Ureter (tissue), 1 donor: ENCODE measurements around the gene CDH4. TPM values are rescaled to one million over a fixed set of nuclear protein-coding genes. Genes with fewer than 3 reads are reported as not detected.

Experiments
- DNase-seq: peaks from one replicate; pipeline ENCODE4 v3.0.0-alpha.2; 2020; ENCODE audit warnings: low spot score
- total RNA-seq: library from RNA; stranded (reverse); gene quantifications from one replicate; pipeline ENCODE4 v1.2.4, GENCODE V29; 2023
- donor health status: DM: yes; HTN: yes; CAD: no.

The CDH4 gene
- total RNA-seq, 1 donor from 2014 or later = 0.26 TPM

DNA sequence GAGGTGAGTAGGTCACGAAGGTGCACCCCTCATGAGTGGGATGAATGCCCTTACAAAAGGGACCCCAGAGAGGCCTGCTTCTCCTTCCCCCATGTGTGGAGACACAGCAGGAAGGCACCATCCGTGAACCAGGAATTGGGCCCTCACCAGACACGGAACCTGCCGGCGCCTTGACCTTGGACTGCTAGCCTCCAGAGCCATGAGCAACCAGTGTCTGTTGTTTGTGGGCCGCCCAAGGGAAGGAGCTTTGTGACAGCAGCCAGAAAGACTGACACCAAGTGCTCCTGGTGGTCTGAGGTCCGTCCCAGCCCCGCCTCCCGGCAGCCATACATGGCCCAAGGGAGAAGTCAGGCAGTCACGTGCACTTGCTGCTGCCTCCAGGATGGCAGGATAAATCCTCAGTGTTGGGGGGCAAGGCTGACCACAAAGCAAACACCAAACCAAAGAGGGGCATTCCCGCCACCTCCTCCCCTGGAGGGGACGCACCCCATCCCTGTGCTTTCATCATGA, 29.3 kb downstream of the CDH4 start:
- no peak for DNase-seq

GRCh38 chr20:61284752-61285151, 32.7 kb downstream of the CDH4 start:
- no peak for DNase-seq

- DNase-seq = no peak
Observed at GRCh38 chr20:61285152-61285645, 33.1 kb downstream of the CDH4 start.

DNA sequence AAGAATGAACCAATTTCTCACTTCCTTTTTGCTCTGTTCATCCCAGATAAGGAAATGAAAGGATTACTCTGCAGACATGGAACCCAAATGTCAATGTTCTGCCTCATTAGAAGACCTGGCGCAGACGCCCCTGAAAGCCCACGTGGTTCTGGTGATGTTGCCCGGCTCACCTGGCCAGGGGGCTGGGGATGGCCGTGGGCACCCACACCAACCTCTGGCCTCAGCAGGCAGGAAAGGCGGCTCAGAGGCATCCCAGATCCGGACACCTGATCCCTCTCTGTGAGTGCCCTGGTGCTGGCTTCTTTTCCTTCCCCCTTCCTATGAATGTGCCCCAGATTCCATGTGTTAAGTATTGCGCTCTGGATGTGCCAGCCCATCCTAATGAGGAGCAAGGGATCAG, 33.6 kb downstream of the CDH4 start:
- DNase-seq = no peak

DNA sequence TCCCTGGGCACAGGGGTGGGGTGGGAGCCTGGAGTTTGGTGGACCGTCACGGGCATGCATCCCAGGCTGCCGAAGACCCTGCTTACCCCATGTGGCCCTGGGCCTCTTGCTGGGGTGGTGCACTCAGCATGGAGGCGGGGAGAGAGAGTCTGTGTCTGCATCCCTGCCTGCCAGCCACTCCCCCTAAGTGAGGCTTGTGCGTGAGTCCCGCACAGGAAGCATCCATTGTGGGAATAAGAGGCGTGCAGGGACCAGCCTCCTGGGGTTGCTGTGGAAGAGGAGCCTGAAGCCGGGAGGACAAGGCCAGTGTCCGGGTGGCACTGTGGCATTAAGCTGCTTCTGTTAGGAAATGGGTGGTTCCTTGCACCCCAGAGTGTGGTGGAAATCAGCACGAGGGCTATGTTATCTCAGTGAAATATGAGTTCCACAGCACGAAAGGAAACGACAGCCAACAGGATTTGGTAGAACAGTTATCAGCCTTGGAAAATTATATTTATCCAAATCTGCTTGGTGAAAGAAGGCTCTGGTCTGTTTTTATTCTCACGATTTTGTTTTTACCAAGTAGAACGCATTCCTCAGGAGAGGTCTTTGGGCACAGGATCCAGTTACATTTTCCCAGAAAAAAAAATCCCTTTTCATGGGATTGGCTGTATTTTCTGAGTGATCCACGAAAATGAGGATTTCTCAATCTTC, 35.7 kb downstream of the CDH4 start:
- DNase-seq = no peak

- no peak for DNase-seq
Observed at GRCh38 chr20:61288331-61288784, 36.3 kb downstream of the CDH4 start.

DNA sequence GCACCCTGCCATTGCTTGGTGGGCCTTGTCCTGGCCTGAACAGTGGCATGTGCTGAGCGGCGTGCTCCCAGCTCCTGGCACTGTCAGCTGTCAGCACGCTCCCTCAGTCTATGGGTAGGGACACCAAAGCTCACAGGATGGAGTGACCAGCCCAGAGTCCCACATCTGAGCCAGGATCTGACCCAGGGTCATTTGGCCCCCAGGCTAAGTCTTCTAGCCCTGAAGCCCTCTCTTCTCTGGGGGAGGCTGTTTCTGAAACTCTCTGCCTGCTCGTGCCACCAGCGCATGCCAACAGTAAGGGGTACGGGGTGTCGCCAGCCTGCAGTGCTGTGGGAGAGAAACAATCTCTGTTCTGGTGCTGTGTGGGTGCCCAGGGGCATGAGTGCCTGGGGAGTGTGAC, 37.1 kb downstream of the CDH4 start:
- no peak for DNase-seq

DNA sequence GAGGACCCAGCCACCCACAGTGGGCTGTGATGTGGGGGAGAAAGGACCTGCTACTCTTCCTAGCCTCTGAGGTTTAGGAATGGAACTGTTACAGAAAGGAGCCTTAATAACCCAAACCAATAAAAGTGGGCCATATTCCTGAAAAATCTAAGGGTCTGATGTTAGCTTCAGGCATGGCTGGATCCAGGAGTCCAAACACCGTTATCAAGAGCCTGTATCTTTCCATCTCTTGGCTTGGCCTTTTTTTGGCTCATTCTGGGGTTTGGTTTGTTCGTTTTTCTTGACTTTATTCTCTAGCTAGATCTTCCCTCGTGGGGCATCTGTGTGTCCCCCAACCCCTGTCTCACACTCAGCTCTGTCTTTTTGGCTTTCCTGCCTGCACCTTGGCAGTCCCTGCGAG, 38.7 kb downstream of the CDH4 start:
- DNase-seq = no peak

DNA sequence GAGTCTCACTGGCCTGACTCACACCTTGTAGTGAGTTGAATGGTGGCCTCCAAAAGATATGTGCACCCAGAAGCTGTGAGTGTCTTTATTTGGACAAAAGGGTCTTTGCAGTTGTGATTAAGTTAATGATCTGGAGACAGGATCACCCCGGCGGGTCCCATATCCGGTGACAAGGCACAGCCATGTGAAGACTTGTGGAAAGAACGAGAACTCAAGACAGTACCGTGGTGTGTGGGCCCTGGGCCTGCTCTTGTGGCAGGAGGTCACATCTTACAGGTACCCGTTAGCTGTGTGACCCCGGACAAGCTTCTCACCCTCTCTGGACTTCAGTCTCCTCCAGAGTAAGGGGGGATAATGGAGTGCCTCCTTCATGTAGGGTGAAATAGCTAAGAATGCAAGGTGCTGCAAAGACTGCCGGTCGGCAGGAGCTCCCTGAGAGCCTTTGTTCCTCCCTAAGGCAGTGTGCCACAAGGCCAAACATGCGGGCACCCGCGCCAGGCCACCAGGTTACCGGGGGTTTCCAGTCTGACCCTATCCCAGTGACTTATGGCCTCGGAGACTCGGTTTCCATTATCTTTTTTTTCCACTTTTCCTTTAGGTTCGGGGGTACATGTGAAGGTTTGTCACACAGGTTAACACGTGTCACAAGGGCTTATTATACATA, 39.2 kb downstream of the CDH4 start:
- no peak for DNase-seq

- no peak for DNase-seq
Observed at GRCh38 chr20:61292391-61292790, 40.3 kb downstream of the CDH4 start.

DNA sequence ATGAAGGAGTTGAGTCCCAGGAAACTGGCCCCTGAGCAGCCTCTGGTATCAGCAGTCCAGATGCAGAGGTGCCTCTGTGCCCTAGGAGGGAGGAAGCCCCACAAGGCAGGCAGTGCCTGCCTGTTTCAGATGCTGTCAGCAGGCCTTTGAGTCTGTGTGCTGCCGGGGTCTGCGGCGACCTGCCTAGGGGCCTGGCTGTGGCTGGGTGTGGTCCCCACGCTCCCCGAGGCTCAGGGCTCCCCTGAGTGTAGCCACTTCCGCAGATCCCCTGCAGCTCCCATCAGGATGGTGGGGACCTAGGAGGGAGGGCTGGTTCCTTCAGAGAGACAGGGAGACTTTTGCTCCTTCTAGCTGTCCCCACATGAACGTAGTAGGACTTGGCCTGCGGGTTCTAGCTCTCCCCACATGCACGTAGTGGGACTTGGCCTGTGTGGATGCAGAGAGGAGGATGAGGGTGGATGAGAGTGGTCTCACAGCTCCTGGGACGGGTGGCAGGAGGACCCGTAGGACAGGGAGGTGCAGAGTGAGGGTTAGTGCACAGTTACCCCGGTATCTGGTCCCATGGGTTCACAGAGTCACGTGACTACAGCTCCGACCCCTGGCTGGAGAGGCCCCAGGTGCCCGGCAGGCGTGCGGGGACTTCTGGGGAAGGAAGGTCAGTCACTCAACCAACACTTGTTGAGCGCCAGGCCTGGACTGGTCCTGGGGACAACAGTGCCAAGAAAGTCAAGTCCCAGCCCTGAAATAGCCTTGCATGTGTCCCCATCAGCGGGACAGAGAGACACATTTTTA, 41.0 kb downstream of the CDH4 start:
- DNase-seq = no peak

- DNase-seq = no peak
Observed at GRCh38 chr20:61293951-61294350, 41.9 kb downstream of the CDH4 start.

GRCh38 chr20:61295249-61295648, 43.2 kb downstream of the CDH4 start:
- no peak for DNase-seq

- no peak for DNase-seq
Observed at GRCh38 chr20:61295682-61296628, 43.9 kb downstream of the CDH4 start.

DNA sequence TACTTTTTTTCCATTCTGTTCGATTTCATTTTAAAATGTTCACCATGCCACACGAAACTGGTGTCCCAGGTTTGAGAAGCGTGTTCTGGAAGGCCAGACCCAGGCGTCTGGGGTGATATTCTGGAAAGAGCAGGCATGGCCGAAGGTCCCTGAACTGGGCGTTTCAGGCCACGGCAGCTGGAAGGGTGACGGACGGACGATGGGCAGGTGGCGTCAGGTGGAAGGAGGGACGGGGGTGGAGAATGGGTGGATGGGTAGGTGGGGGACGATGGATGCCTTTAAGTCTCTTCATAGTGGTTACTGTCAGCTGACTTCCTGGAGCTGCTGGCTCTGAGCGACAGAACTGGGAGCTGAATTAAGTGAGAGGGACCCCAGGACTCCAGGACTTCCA, 44.6 kb downstream of the CDH4 start:
- DNase-seq = no peak

GRCh38 chr20:61297491-61297890, 45.4 kb downstream of the CDH4 start:
- no peak for DNase-seq

DNA sequence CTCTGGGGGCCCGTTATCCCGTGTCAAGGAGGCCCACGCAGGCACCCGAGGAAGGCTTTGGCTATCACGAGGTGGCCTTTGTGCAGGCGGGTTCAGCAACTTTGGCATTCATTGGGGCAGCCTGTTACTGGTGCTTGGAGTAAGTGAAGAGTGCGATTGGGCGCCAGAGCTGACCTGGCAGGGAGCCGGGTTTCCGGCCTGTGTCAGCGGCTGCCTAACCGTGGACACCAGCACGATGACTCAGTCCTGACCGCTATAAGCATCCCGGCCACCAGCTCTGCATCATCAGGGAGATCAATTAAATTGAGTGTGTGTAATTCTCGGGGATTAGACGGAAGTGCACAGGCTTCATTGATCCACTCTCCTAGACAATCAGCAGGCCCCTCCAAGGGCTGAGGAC, 45.9 kb downstream of the CDH4 start:
- DNase-seq = no peak

DNA sequence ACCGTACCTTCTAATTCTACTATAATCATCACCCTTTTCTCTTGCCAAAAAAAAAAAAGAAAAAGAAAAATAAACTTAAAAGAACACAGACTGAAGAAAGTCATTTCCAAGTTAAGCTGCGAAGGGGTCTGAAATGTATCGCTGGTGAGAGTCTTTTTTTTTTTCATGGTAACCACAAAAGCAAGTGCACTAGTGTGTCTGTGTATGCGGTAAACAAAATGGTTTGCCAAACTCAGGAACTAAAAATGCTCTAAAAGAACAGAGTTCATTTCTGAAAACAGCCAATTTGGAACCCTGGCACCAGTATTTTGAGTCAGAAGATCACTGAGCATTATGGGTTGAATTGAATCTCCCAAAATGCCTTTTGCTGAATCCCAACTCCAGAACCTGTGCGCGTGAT, 46.6 kb downstream of the CDH4 start:
- no peak for DNase-seq

- DNase-seq = no peak
Observed at GRCh38 chr20:61299104-61299503, 47.0 kb downstream of the CDH4 start.

GRCh38 chr20:61299618-61300017, 47.6 kb downstream of the CDH4 start:
- no peak for DNase-seq

DNA sequence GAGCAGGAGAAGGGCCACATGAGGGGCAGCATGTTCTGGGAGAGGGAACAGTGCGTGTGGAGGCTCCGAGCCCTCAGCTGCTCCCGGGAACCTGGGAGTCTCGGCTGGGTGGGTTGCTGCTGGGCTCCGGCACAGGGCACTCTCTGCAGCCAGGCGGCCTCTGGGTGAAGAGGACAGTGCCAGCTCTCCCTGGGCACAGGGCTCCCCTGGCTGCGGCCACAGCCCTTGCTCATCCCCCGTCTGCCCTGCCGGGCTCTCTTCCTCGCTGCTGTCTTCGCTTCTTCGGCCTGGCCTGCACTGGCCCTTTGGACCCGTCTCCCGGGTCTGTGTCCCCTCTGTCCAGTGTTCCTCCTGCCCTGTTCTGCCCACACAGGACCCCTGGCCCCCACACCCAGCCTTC, 48.2 kb downstream of the CDH4 start:
- DNase-seq = no peak
